Posterior vena cava (tissue), 2 donors: Measurements from ENCODE around the gene SLC35G3. TPM values are rescaled to one million over a fixed set of nuclear protein-coding genes. Genes with fewer than 3 reads are reported as not detected.
"Not testable (repeated sequence)": the region's sequence is repeated elsewhere in the genome, so short reads cannot be mapped to it uniquely, and the experiment has no call there.

Experiments
- DNase-seq: peaks from one replicate; pipeline ENCODE4 v3.0.0-alpha.2; 2020; ENCODE audit warnings: low spot score
- intact Hi-C, 2 donors: fragments of 100-400 bp; cut with DNase I; formaldehyde crosslinking; loops; one replicate each; pipeline versions ENCODE4 v1.14.1 to v1.14.2; 2022 to 2023
- long read RNA-seq, 2 donors: library from polyadenylated mRNA; unstranded; transcript quantifications; one replicate each; pipeline ENCODE4 v2.0.0, GENCODE V29; 2020 to 2021
- total RNA-seq, 2 donors: library from RNA; stranded (reverse); fragmentation: NEBNext Ultra II Directional; extraction: Animal tissue kit (Norgen Biotek cat#: 25700); gene quantifications; one replicate each; pipeline ENCODE4 v1.2.1, GENCODE V29; 2021
- donor health status: DM: yes; HTN: yes; CAD: no.
- donor health status: DM: yes; HTN: yes; CAD: no.

The SLC35G3 gene
- total RNA-seq = not detected
- long read RNA-seq, donor 1 = 0 reads
- long read RNA-seq, donor 2 = 0 reads

- intact Hi-C loops, DNase-seq: not testable (repeated sequence)
Measured at GRCh38 chr17:35194001-35194400, at the start of gene SLC35G3. Gene SLC35G3 (minus strand): TSS chr17:35194393. CDS start chr17:35194307, 86 bp downstream.

- intact Hi-C loops = no loop called here
Measured at GRCh38 chr17:35243561-35244340, 49.6 kb upstream of the SLC35G3 start.

GRCh38 chr17:35242805-35243560 is 48.8 kb upstream of the SLC35G3 start, which contains the start of gene SLFN5:
Gene SLFN5 (plus strand): TSS chr17:35243072. CDS start chr17:35258691, 15,619 bp downstream.
- intact Hi-C loops = no loop called here
- DNase-seq = peak; percentile 98

More at GRCh38 chr17:35243561-35244340, 49.6 kb upstream of the SLC35G3 start:
- peak; percentile 87 for DNase-seq

- peak; percentile 81 for DNase-seq
- intact Hi-C loops = no loop called here
Measured at GRCh38 chr17:35242158-35242804, 48.1 kb upstream of the SLC35G3 start.

- intact Hi-C loops = no loop called here
- DNase-seq = no peak
Measured at GRCh38 chr17:35241520-35241919, 47.3 kb upstream of the SLC35G3 start.

GRCh38 chr17:35240861-35241260 is 46.7 kb upstream of the SLC35G3 start:
- intact Hi-C loops = no loop called here

GRCh38 chr17:35239823-35240222 is 45.6 kb upstream of the SLC35G3 start:
- no peak for DNase-seq
- intact Hi-C loops = no loop called here

More at GRCh38 chr17:35240861-35241260, 46.7 kb upstream of the SLC35G3 start:
- DNase-seq = no peak

GRCh38 chr17:35238821-35239220 is 44.6 kb upstream of the SLC35G3 start:
- DNase-seq = no peak
- intact Hi-C loops = no loop called here

GRCh38 chr17:35236821-35237220 is 42.6 kb upstream of the SLC35G3 start:
- intact Hi-C loops = no loop called here
- no peak for DNase-seq

GRCh38 chr17:35235917-35236316 is 41.7 kb upstream of the SLC35G3 start:
- intact Hi-C loops = no loop called here

GRCh38 chr17:35235289-35235688 is 41.1 kb upstream of the SLC35G3 start:
- intact Hi-C loops = no loop called here
- DNase-seq = no peak

More at GRCh38 chr17:35235917-35236316, 41.7 kb upstream of the SLC35G3 start:
- no peak for DNase-seq

GRCh38 chr17:35234315-35234714 is 40.1 kb upstream of the SLC35G3 start:
- intact Hi-C loops = not testable (repeated sequence)

GRCh38 chr17:35229638-35230037 is 35.4 kb upstream of the SLC35G3 start:
- intact Hi-C loops = loop anchor here in 1 of 2 donors (10.0 kb wide), 1 partner anchor 1365 kb away; the partner anchor contains the start of gene DHRS11

More at GRCh38 chr17:35234315-35234714, 40.1 kb upstream of the SLC35G3 start:
- DNase-seq = not testable (repeated sequence)

GRCh38 chr17:35227546-35227945 is 33.4 kb upstream of the SLC35G3 start:
- DNase-seq = no peak
- intact Hi-C loops = loop anchor here in 1 of 2 donors (10.0 kb wide), 1 partner anchor 1367 kb away; the partner anchor contains the start of gene DHRS11

More at GRCh38 chr17:35229638-35230037, 35.4 kb upstream of the SLC35G3 start:
- no peak for DNase-seq

GRCh38 chr17:35224436-35224835 is 30.2 kb upstream of the SLC35G3 start:
- intact Hi-C loops = loop anchor here in 1 of 2 donors (10.0 kb wide), 1 partner anchor 1370 kb away; the partner anchor contains the start of gene DHRS11
- no peak for DNase-seq

GRCh38 chr17:35222452-35222851 is 28.3 kb upstream of the SLC35G3 start:
- intact Hi-C loops = loop anchor here in 1 of 2 donors (10.0 kb wide), 1 partner anchor 1372 kb away; the partner anchor contains the start of gene DHRS11
- DNase-seq = no peak

GRCh38 chr17:35218915-35219314 is 24.7 kb upstream of the SLC35G3 start:
- intact Hi-C loops = no loop called here
- DNase-seq = no peak

GRCh38 chr17:35217107-35217506 is 22.9 kb upstream of the SLC35G3 start:
- DNase-seq = no peak
- intact Hi-C loops = no loop called here

GRCh38 chr17:35214631-35215273 is 20.6 kb upstream of the SLC35G3 start:
- intact Hi-C loops = no loop called here
- no peak for DNase-seq
